OCI-LY3 (cell line): Measurements from ENCODE around the gene SYT1.

Experiments
- H2AFZ ChIP-seq: fragments of 200-600, 300-600 bp; shearing (Covaris generic); 2 replicates; pipeline ENCODE4 v1.6.0; 2014; ENCODE audit warnings: antibody characterized with exemption, low read depth, low read length
- H3K27ac ChIP-seq: fragments of 200-600, 300-600 bp; sonication (generic); 2 replicates; pipeline ENCODE4 v1.5.1; 2014; ENCODE audit warnings: mild to moderate bottlenecking, low read length, moderate library complexity, mixed read lengths
- H3K27me3 ChIP-seq: fragments of 200-600, 300-600 bp; sonication (generic); 2 replicates; pipeline ENCODE4 v1.6.1; 2014; ENCODE audit warnings: low read depth, low read length, mixed read lengths
- H3K36me3 ChIP-seq: fragments of 200-600, 300-600 bp; sonication (generic); replicated peaks from 2 replicates; pipeline ENCODE3; 2014; ENCODE audit warnings: low read depth, low read length, mixed read lengths
- H3K4me1 ChIP-seq: fragments of 300-600, 200-600 bp; sonication (generic); 2 replicates; pipeline ENCODE4 v1.6.1; 2014; ENCODE audit warnings: low read length, mixed read lengths
- H3K4me2 ChIP-seq: fragments of 200-600, 300-600 bp; sonication (generic); 2 replicates; pipeline ENCODE4 v1.6.1; 2014; ENCODE audit warnings: low read length, mixed read lengths
- H3K4me3 ChIP-seq: fragments of 300-600, 200-600 bp; sonication (generic); 2 replicates; pipeline ENCODE4 v1.5.1; 2014; ENCODE audit warnings: antibody characterized with exemption, mild to moderate bottlenecking, low read length, moderate library complexity
- H3K79me2 ChIP-seq: fragments of 300-600, 200-600 bp; shearing (Covaris generic); 2 replicates; pipeline ENCODE4 v1.6.1; 2014; ENCODE audit warnings: mild to moderate bottlenecking, low read length, mixed read lengths
- H3K9ac ChIP-seq: fragments of 300-600, 200-600 bp; shearing (Covaris generic); 2 replicates; pipeline ENCODE4 v1.6.0; 2014; ENCODE audit warnings: mild to moderate bottlenecking, low read length, moderate library complexity
- H3K9me3 ChIP-seq: fragments of 200-600, 300-600 bp; shearing (Covaris generic); 2 replicates; pipeline ENCODE4 v1.6.1; 2014; ENCODE audit warnings: low read length, mixed read lengths; ENCODE audit not compliant: insufficient read depth
- H4K20me1 ChIP-seq: fragments of 200-600, 300-600 bp; sonication (generic); 2 replicates; pipeline ENCODE4 v1.6.1; 2016; ENCODE audit warnings: low read length, mixed read lengths; ENCODE audit not compliant: insufficient read depth
- EZH2phosphoT487 ChIP-seq: fragments of 200-600 bp; shearing (Covaris generic); IDR thresholded peaks from 2 replicates; pipeline ENCODE4 v1.6.1; 2018; ENCODE audit warnings: antibody characterized with exemption, mixed run types, low read depth
- TF ChIP-seq, protein P1 (sequence below): fragments of 200-600, 300-600 bp; sonication (generic); IDR thresholded peaks from 2 replicates; pipeline ENCODE4 v1.5.1; 2014; ENCODE audit warnings: antibody characterized with exemption, low read length, low read depth

The SYT1 gene

DNA sequence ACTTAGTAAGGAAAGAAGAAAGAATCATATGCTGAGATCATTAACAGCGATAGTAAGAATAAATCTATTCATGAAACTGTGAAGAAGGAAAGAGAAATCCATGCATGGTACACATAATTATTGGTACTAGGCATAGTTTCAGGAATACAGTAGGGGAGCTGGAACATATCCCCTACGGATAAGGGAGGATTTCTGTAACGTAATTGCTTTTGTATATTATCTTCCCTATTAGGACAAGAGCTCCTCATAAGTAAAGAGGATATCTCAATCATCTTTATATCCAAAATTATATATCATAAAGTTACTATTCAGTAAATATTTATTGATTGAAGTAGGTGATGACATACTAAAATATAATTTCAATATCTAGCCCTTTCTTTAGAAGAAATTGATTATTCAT lies 22.9 kb downstream of the SYT1 start:
- H3K36me3 ChIP-seq = no peaks in the 10 kb centered on the region
- H3K4me3 ChIP-seq = no peak overlapping the region
- no peak overlapping the region for H3K4me2 ChIP-seq
- no peaks in the 10 kb centered on the region for H3K79me2 ChIP-seq
- no peak overlapping the region for H3K27ac ChIP-seq
- peaks cover 11% of the 10 kb centered on the region for H3K4me1 ChIP-seq
- no peaks in the 10 kb centered on the region for H4K20me1 ChIP-seq
- H2AFZ ChIP-seq = no peak overlapping the region
- H3K9ac ChIP-seq = no peak overlapping the region
- H3K27me3 ChIP-seq = no peaks in the 10 kb centered on the region
- TF ChIP-seq, protein P1, sequence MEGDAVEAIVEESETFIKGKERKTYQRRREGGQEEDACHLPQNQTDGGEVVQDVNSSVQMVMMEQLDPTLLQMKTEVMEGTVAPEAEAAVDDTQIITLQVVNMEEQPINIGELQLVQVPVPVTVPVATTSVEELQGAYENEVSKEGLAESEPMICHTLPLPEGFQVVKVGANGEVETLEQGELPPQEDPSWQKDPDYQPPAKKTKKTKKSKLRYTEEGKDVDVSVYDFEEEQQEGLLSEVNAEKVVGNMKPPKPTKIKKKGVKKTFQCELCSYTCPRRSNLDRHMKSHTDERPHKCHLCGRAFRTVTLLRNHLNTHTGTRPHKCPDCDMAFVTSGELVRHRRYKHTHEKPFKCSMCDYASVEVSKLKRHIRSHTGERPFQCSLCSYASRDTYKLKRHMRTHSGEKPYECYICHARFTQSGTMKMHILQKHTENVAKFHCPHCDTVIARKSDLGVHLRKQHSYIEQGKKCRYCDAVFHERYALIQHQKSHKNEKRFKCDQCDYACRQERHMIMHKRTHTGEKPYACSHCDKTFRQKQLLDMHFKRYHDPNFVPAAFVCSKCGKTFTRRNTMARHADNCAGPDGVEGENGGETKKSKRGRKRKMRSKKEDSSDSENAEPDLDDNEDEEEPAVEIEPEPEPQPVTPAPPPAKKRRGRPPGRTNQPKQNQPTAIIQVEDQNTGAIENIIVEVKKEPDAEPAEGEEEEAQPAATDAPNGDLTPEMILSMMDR = no peak
- no peak for TF ChIP-seq EZH2phosphoT487
- H3K9me3 ChIP-seq = no peaks in the 10 kb centered on the region

DNA sequence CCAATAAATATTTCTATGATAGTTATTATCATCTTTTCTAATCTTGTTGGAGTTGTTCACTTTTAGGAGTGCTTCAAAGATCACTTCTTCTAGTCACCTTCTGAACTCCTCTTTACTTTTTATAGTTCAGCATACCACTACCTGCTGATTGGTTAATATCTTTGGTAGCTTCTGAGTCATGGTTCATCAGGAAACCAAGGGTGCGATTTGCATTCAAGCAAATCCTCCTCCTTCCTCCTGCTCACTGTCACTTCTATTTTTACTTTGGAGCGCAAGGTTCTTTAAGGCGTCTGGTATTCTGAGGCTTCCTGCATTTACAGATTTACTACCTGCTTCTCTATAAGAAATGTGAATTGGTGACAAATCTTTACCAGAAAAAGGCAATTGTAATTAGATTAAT lies 24.0 kb downstream of the SYT1 start:
- Histone ChIP-seq H3K36me3 (no peaks in the 10 kb centered on the region), H3K9ac (0 out of 2 replicates have a peak overlapping the region, but pooled peaks have one; percentile 12), H3K27me3 (no peaks in the 10 kb centered on the region), H3K4me2 (peak overlapping the region; percentile 27), H3K79me2 (no peaks in the 10 kb centered on the region), H3K4me3 (peak overlapping the region; percentile 26; the same call in 1 of the 2 replicates), H3K27ac (no peak overlapping the region), H2AFZ (no peak overlapping the region), H3K9me3 (no peaks in the 10 kb centered on the region), H4K20me1 (no peaks in the 10 kb centered on the region), H3K4me1 (peaks cover 17% of the 10 kb centered on the region)
- no peak for TF ChIP-seq EZH2phosphoT487
- TF ChIP-seq, protein P1 = no peak

DNA sequence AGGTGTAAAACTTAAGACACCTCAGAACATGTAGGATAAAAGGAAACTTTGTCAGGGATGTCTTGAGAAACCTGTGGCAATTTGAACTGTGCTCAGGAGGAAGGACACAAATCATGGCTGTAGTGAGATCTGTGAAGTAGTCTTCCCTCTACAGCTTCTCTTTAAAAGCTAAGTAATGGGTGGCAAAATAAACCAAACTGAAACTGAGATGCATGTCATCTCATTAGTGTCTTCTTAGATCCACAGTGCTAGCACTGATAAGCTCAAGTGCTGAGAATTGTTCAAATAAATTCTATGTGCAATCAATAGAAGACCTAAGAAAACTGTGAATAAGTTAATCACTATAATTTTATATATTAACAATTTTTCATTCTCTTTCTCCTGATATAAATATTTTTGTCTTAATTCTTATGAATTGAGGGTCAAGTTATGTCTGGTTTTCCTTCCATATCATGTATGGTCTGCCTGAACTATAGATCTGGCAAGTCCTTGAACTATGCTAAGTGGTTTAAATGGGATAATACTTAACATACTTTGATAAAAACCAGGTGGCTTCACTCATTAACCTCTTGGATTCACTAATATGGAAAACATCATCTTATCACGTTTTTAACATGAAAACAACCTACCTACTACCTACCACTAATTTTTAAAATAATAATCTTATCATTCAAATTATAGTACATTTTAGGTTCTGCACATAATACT lies 27.2 kb downstream of the SYT1 start:
- TF ChIP-seq EZH2phosphoT487 = no peak
- TF ChIP-seq, protein P1 = no peak
- H3K79me2 ChIP-seq = no peaks in the 10 kb centered on the region
- no peak overlapping the region for H3K4me3 ChIP-seq
- H3K4me2 ChIP-seq = no peak overlapping the region
- H3K27ac ChIP-seq = no peak overlapping the region
- H3K36me3 ChIP-seq = no peaks in the 10 kb centered on the region
- H3K27me3 ChIP-seq = no peaks in the 10 kb centered on the region
- no peaks in the 10 kb centered on the region for H4K20me1 ChIP-seq
- H2AFZ ChIP-seq = no peak overlapping the region
- peaks cover 17% of the 10 kb centered on the region for H3K4me1 ChIP-seq
- H3K9ac ChIP-seq = no peak overlapping the region
- no peaks in the 10 kb centered on the region for H3K9me3 ChIP-seq

DNA sequence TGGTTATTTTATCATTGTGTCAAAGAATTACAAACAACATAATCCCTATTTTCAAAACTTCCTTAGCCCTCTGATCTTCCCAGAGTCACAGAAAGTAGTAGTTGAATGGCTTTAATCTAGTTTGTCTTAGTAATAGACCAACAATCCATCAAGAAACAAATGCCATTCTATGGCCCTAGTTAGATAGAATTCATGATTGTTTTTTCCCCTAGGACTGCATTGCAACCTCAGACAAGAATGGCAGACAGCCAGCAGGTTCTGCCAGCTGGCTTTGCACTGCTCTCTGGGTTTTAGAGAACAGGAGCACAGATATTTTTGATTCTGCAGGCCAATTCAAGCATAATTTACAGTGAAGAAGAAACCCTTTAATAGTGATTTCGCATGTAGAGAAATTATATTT lies 33.8 kb downstream of the SYT1 start:
- Histone ChIP-seq H3K9me3 (no peaks in the 10 kb centered on the region), H3K9ac (no peak overlapping the region), H3K79me2 (no peaks in the 10 kb centered on the region), H4K20me1 (no peaks in the 10 kb centered on the region), H3K4me2 (no peak overlapping the region), H3K36me3 (no peaks in the 10 kb centered on the region), H3K27ac (no peak overlapping the region), H2AFZ (no peak overlapping the region), H3K27me3 (no peaks in the 10 kb centered on the region), H3K4me3 (no peak overlapping the region), H3K4me1 (no peaks in the 10 kb centered on the region)
- TF ChIP-seq, protein P1 = no peak
- no peak for TF ChIP-seq EZH2phosphoT487
